ENCODE measurements around the gene GALNS. TPM values are rescaled to one million over a fixed set of nuclear protein-coding genes. Genes with fewer than 3 reads are reported as not detected.

The GALNS gene
- total and polyA plus RNA-seq, 2 of the 13 experiments (the other 11 are each of a cell fraction or from before 2014, with no cell fraction given): 9.2 to 9.8 TPM

- TF ChIP-seq, protein P1, sequence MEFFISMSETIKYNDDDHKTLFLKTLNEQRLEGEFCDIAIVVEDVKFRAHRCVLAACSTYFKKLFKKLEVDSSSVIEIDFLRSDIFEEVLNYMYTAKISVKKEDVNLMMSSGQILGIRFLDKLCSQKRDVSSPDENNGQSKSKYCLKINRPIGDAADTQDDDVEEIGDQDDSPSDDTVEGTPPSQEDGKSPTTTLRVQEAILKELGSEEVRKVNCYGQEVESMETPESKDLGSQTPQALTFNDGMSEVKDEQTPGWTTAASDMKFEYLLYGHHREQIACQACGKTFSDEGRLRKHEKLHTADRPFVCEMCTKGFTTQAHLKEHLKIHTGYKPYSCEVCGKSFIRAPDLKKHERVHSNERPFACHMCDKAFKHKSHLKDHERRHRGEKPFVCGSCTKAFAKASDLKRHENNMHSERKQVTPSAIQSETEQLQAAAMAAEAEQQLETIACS (CRISPR knock-in tag; IDR thresholded peaks at IDR 0.05): no peak
- TF ChIP-seq ZNF564 (CRISPR knock-in tag; IDR thresholded peaks at IDR 0.05): no peak
- TF ChIP-seq BHLHE40 (IDR thresholded peaks at IDR 0.05; ENCODE audit: low read length): peak; percentile 97
- 0 out of 2 replicates have a peak, but pooled peaks have one; percentile 21 for TF ChIP-seq ZNF572 (CRISPR knock-in tag; IDR thresholded peaks at IDR 0.05)
- peak; percentile 92 for TF ChIP-seq GTF2F1 (IDR thresholded peaks at IDR 0.05; ENCODE audit: low read length)
- peak; percentile 95 for TF ChIP-seq KAT8 (CRISPR knock-in tag; IDR thresholded peaks at IDR 0.05)
- peak; percentile 62; the same call in 1 of the 2 replicates for TF ChIP-seq NFKBIZ (CRISPR knock-in tag; IDR thresholded peaks at IDR 0.05)
- TF ChIP-seq FOXO1 (CRISPR knock-in tag; IDR thresholded peaks at IDR 0.05): no peak; the same call in 1 of the 2 replicates
- TF ChIP-seq, protein P2, sequence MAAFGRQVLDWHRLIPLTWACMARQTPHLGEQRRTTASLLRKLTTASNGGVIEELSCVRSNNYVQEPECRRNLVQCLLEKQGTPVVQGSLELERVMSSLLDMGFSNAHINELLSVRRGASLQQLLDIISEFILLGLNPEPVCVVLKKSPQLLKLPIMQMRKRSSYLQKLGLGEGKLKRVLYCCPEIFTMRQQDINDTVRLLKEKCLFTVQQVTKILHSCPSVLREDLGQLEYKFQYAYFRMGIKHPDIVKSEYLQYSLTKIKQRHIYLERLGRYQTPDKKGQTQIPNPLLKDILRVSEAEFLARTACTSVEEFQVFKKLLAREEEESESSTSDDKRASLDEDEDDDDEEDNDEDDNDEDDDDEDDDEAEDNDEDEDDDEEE (CRISPR knock-in tag; IDR thresholded peaks at IDR 0.05): peak; percentile 38; the same call in 1 of the 2 replicates
- peak; percentile 64; the same call in 1 of the 2 replicates for TF ChIP-seq GFI1 (CRISPR knock-in tag; IDR thresholded peaks at IDR 0.05; ENCODE audit: borderline replicate concordance)
- TF ChIP-seq TOE1 (CRISPR knock-in tag; IDR thresholded peaks at IDR 0.05): no peak
- TF ChIP-seq TRIM22 (IDR thresholded peaks at IDR 0.05): no peak
- TF ChIP-seq REL (CRISPR knock-in tag; conservative IDR thresholded peaks at IDR 0.05): peak; percentile 68
- TF ChIP-seq MXD4 (CRISPR knock-in tag; IDR thresholded peaks at IDR 0.05): peak; percentile 72; the same call in 1 of the 2 replicates
- peak; percentile 28; the same call in 1 of the 2 replicates for TF ChIP-seq MED13 (CRISPR knock-in tag; IDR thresholded peaks at IDR 0.05)
- no peak for TF ChIP-seq TEAD2 (CRISPR knock-in tag; IDR thresholded peaks at IDR 0.05)
- no peak for TF ChIP-seq ZNF598 (CRISPR knock-in tag; IDR thresholded peaks at IDR 0.05; ENCODE audit: borderline replicate concordance)
- peak; percentile 98 for TF ChIP-seq TFE3 (CRISPR knock-in tag; IDR thresholded peaks at IDR 0.05)
- TF ChIP-seq BRD4 (CRISPR knock-in tag; IDR thresholded peaks at IDR 0.05): peak; percentile 96
- peak; percentile 86 for TF ChIP-seq THAP11 (CRISPR knock-in tag; IDR thresholded peaks at IDR 0.05)
- no peak for TF ChIP-seq ATF1 (CRISPR knock-in tag; IDR thresholded peaks at IDR 0.05)
- peak; percentile 8; the same call in 1 of the 2 replicates for TF ChIP-seq ZBTB33 (CRISPR knock-in tag; IDR thresholded peaks at IDR 0.05)
- 0 out of 2 replicates have a peak, but pooled peaks have one; percentile 22 for TF ChIP-seq ZSCAN12 (CRISPR knock-in tag; IDR thresholded peaks at IDR 0.05)
- TF ChIP-seq SRF (IDR thresholded peaks at IDR 0.05; ENCODE audit: low read depth, low read length): no peak
- peak; percentile 82 for TF ChIP-seq ZNF430 (CRISPR knock-in tag; IDR thresholded peaks at IDR 0.05)
These were observed at the start of gene GALNS, which contains the start of gene TRAPPC2L (continued) for GRCh38 chr16:88856828-88857727.
